SK-N-SH (cell line): ENCODE data around the gene OR2B2. TPM values are rescaled to one million over a fixed set of nuclear protein-coding genes. Genes with fewer than 3 reads are reported as not detected.

ENCODE experiments used
- EZH2phosphoT487 ChIP-seq: fragments of 200-600 bp; sonication (generic); IDR thresholded peaks from 2 replicates; pipeline ENCODE4 v1.6.1; 2017; ENCODE audit warnings: low read depth, mixed run types, mild to moderate bottlenecking, antibody characterized with exemption, moderate library complexity, borderline replicate concordance
- FOXM1 ChIP-seq: IDR thresholded peaks from 2 replicates; pipeline ENCODE4 v1.4.0; 2012; ENCODE audit warnings: low read depth, mild to moderate bottlenecking
- GATA2 ChIP-seq: sonication (generic); formaldehyde crosslinking; IDR thresholded peaks from 2 replicates; pipeline ENCODE4 v1.5.0; 2020; ENCODE audit warnings: mild to moderate bottlenecking, missing genetic modification reagents
- MEF2A ChIP-seq: IDR thresholded peaks from 2 replicates; pipeline ENCODE4 v1.4.0; 2012; ENCODE audit warnings: low read depth, borderline replicate concordance
- MXI1 ChIP-seq: IDR thresholded peaks from 2 replicates; pipeline ENCODE4 v1.6.1; 2012; ENCODE audit warnings: mild to moderate bottlenecking, low read depth, low read length, improper control_type of control experiment
- NFIC ChIP-seq: IDR thresholded peaks from 2 replicates; pipeline ENCODE4 v1.4.0; 2012; ENCODE audit warnings: borderline replicate concordance
- POLR2AphosphoS5 ChIP-seq: IDR thresholded peaks from 2 replicates; pipeline ENCODE4 v1.6.1; 2012; ENCODE audit warnings: low read depth, low read length
- RAD21 ChIP-seq: IDR thresholded peaks from 2 replicates; pipeline ENCODE4 v1.6.1; 2012; ENCODE audit warnings: mild to moderate bottlenecking, low read length
- RFX5 ChIP-seq: IDR thresholded peaks from 2 replicates; pipeline ENCODE4 v1.6.1; 2012; ENCODE audit warnings: mild to moderate bottlenecking, improper control_type of control experiment, low read length
- SIN3A ChIP-seq: IDR thresholded peaks from 2 replicates; pipeline ENCODE4 v1.6.1; 2012; ENCODE audit warnings: low read depth, mild to moderate bottlenecking, low read length, moderate library complexity, borderline replicate concordance
- SMC3 ChIP-seq: IDR thresholded peaks from 2 replicates; pipeline ENCODE4 v1.6.1; 2012; ENCODE audit warnings: low read depth, low read length, improper control_type of control experiment
- TCF12 ChIP-seq: IDR thresholded peaks from 2 replicates; pipeline ENCODE4 v1.4.0; 2012
- TEAD4 ChIP-seq: IDR thresholded peaks from 2 replicates; pipeline ENCODE4 v1.4.0; 2012; ENCODE audit warnings: mild to moderate bottlenecking, borderline replicate concordance; ENCODE audit not compliant: insufficient read depth
- polyA plus RNA-seq, 3 experiments: library from polyadenylated mRNA; depleted of rRNA; stranded (reverse); fragments of >200 nt; gene quantifications; 2 replicates each; pipeline ENCODE4 v1.2.3, GENCODE V29; 2012
- TF ChIP-seq, protein P1 (sequence below): IDR thresholded peaks from 2 replicates; pipeline ENCODE4 v1.4.0; 2012; ENCODE audit warnings: low read depth, borderline replicate concordance
- TF ChIP-seq, protein P2 (sequence below): fragments of 200-600 bp; sonication (generic); IDR thresholded peaks from 2 replicates; pipeline ENCODE4 v1.6.1; 2017; ENCODE audit warnings: antibody characterized with exemption, mild to moderate bottlenecking, moderate library complexity
- TF ChIP-seq, protein P3 (sequence below): IDR thresholded peaks from 2 replicates; pipeline ENCODE4; 2012

The OR2B2 gene
- polyA plus RNA-seq, 1 of the 3 experiments (the other 2 are of a cell fraction): not detected

DNA sequence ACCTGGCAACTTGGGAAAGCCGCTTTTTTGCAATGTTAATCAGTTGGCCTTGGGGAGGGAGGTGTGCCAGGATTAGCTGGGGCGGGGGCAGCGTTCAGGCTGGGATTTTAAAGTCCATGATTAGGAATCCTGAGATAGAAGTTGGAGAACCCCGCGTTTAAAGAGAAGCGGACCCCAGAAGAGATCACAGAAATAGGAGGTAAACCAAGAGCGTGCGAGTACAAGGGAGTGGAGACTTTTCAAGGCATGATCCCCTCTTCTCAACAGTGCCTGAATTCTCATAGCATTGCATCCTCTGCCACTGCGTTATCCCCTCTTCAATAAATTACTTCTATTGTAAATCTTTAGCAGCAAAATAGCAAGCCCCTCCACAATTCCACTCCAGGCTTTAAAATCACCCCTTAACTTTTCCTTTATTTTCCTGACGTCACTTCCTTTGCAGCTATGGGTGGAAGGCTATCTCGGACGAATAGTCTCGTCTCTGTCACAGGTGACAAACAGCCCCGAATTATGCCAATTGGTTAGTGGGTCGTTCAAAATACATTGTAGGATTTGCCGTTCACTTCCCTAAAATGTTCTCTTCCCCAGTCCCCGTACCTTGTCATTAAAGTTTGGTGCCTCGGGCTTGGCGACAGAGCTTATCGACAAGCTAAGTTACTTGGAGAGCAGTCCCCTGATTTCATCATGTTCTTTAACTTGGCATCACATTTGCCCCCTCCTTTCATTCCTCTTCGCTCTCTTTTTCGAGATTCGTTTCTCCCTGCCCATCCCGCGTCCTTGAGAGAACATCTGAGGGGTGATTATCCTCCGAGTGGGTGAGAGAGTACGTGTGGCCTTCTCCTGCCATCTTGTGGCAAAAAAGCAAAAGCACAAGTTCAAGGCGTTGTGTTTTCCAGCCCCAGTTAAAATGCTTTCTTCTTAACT, 17.1 kb downstream of the OR2B2 start (continued):
- TF ChIP-seq, protein P1, sequence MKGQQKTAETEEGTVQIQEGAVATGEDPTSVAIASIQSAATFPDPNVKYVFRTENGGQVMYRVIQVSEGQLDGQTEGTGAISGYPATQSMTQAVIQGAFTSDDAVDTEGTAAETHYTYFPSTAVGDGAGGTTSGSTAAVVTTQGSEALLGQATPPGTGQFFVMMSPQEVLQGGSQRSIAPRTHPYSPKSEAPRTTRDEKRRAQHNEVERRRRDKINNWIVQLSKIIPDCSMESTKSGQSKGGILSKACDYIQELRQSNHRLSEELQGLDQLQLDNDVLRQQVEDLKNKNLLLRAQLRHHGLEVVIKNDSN: no peak
- TF ChIP-seq EZH2phosphoT487 (no peak), MEF2A (no peak), RFX5 (peak; percentile 77), NFIC (no peak), FOXM1 (no peak), SMC3 (peak; percentile 74), RAD21 (peak; percentile 93), TEAD4 (0 out of 2 replicates have a peak, but pooled peaks have one; percentile 7), TCF12 (no peak), GATA2 (no peak), SIN3A (no peak), POLR2AphosphoS5 (peak; percentile 3; the same call in 1 of the 2 replicates), MXI1 (peak; percentile 44; the same call in 1 of the 2 replicates)
- TF ChIP-seq, protein P2, sequence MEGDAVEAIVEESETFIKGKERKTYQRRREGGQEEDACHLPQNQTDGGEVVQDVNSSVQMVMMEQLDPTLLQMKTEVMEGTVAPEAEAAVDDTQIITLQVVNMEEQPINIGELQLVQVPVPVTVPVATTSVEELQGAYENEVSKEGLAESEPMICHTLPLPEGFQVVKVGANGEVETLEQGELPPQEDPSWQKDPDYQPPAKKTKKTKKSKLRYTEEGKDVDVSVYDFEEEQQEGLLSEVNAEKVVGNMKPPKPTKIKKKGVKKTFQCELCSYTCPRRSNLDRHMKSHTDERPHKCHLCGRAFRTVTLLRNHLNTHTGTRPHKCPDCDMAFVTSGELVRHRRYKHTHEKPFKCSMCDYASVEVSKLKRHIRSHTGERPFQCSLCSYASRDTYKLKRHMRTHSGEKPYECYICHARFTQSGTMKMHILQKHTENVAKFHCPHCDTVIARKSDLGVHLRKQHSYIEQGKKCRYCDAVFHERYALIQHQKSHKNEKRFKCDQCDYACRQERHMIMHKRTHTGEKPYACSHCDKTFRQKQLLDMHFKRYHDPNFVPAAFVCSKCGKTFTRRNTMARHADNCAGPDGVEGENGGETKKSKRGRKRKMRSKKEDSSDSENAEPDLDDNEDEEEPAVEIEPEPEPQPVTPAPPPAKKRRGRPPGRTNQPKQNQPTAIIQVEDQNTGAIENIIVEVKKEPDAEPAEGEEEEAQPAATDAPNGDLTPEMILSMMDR: peak; percentile 89
- TF ChIP-seq, protein P3, sequence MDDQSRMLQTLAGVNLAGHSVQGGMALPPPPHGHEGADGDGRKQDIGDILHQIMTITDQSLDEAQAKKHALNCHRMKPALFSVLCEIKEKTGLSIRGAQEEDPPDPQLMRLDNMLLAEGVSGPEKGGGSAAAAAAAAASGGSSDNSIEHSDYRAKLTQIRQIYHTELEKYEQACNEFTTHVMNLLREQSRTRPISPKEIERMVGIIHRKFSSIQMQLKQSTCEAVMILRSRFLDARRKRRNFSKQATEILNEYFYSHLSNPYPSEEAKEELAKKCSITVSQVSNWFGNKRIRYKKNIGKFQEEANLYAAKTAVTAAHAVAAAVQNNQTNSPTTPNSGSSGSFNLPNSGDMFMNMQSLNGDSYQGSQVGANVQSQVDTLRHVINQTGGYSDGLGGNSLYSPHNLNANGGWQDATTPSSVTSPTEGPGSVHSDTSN: no peak
- TF ChIP-seq, all 33 proteins: peak for 10
